ENCODE data around the gene SIRT6.
"Not testable (repeated sequence)": the region's sequence is repeated elsewhere in the genome, so short reads cannot be mapped to it uniquely, and the experiment has no call there.

SIRT6 gene

GRCh38 chr19:4129050-4129449 is 53.3 kb downstream of the SIRT6 start:
- DNase-seq, result not testable (repeated sequence)

- not testable (repeated sequence) for DNase-seq
Measured at GRCh38 chr19:4127322-4127721, 55.0 kb downstream of the SIRT6 start.

DNA sequence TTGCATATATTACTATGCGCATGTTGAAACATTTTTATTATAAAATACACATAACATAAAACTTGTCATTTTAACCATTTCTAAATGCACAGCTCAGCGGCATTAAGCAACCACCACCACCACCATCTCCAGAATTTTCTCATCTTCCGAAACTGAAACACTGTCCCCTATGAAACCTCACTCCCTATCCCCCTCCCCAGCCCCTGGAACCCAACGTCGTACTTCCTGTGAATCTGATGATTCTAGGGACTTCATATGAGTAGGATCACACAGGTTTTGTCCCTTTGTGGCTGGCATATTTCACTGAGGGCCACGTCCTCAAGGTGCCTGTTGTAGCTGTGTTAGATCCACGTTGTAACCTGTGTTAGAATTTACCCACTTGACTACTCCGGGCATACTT is 57.7 kb downstream of the SIRT6 start:
- peak in 1 of 2 experiments; percentile 20 for DNase-seq

Measured in NCI-H446 (cell line).